OCI-LY1 (cell line): ENCODE data around the gene GNB1L.

ENCODE experiments used
- EZH2 ChIP-seq: fragments of 200-600 bp; sonication (generic), shearing (Covaris generic); IDR thresholded peaks from 2 replicates; pipeline ENCODE4 v1.8.0; 2017; ENCODE audit warnings: borderline replicate concordance, mixed run types, mild to moderate bottlenecking, antibody characterized with exemption, low read length, moderate library complexity, mixed read lengths
- TF ChIP-seq, protein P1 (sequence below): fragments of 200-600 bp; sonication (generic), shearing (Covaris generic); IDR thresholded peaks from 2 replicates; pipeline ENCODE4 v1.5.1; 2017; ENCODE audit warnings: mild to moderate bottlenecking, antibody characterized with exemption, low read length, moderate library complexity, mixed read lengths

DNA sequence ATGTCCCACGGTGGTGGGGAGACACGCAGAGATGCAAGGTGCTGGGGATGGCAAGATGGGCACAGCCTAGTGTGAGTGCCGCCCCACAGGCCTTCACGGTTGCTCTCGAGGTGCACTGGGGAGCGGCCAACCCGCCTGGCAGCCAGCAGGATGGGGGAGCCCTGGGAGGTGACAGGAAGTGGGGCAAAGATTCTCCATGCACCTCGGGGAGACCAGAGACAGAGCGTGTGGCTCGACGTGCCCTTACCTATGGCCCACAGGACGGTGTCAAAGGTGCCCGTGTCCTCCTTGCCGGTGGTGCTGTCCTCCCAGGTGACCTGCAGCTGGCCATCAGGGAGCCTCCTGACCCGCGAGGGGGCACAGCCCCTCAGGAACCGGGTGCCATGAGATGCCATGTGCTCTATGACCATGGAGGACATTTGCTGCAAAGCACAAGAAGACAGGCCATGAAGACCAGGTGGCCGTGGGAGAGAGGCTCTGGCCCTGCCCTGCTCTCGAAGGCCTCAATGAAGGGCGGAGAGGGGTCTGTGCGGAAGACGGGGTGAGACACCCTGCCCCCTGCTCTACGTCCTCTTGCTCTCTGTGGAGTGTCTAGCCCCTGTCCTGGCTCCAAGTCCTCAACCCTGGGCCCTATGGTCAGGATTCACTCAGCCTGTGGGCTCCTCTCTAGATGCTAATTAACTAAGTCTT is 40.6 kb upstream of the GNB1L start:
- TF ChIP-seq, protein P1, sequence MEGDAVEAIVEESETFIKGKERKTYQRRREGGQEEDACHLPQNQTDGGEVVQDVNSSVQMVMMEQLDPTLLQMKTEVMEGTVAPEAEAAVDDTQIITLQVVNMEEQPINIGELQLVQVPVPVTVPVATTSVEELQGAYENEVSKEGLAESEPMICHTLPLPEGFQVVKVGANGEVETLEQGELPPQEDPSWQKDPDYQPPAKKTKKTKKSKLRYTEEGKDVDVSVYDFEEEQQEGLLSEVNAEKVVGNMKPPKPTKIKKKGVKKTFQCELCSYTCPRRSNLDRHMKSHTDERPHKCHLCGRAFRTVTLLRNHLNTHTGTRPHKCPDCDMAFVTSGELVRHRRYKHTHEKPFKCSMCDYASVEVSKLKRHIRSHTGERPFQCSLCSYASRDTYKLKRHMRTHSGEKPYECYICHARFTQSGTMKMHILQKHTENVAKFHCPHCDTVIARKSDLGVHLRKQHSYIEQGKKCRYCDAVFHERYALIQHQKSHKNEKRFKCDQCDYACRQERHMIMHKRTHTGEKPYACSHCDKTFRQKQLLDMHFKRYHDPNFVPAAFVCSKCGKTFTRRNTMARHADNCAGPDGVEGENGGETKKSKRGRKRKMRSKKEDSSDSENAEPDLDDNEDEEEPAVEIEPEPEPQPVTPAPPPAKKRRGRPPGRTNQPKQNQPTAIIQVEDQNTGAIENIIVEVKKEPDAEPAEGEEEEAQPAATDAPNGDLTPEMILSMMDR: no peak
- TF ChIP-seq EZH2: no peak
